K562 (cell line): ENCODE results near the gene AQP1. TPM values are rescaled to one million over a fixed set of nuclear protein-coding genes. Genes with fewer than 3 reads are reported as not detected.

Source experiments
- ATAC-seq: fragments of 200-7000 bp; cut with Tn5 transposase; 3 replicates; pipeline ENCODE4 v1.9.1; 2020; ENCODE audit warnings: moderate library complexity
- BruUV-seq: library from RNA; stranded (reverse); fragments of 400-500 nt; replicated peaks from 2 replicates; lab custom pipeline; 2021; lab: Mats Ljungman, UMichigan
- CTCF ChIA-PET: fragments of 300-600 bp; formaldehyde crosslinking; extraction: SDS; loops from one replicate; lab custom pipeline; 2021; ENCODE audit warnings: low intra/inter-chr PET ratio; lab: Yijun Ruan, JAX
- POLR2A ChIA-PET: fragments of 300-600, 350-650 bp; sonication (Branson Sonifier 250); formaldehyde crosslinking; extraction: SDS; loops from one replicate; lab custom pipeline; 2021; ENCODE audit warnings: antibody characterized with exemption, inconsistent platforms; lab: Yijun Ruan, JAX
- DNase-seq, 4 experiments: peaks; one replicate each; pipeline versions ENCODE4 v3.0.0 to v3.0.0-alpha.2; 2011 to 2018; ENCODE audit warnings: low spot score in 3 of 4, mixed read lengths in 3 of 4; ENCODE audit errors: extremely low read depth in 1 of 4
- FAIRE-seq: peaks from 2 replicates; lab custom pipeline; 2011; peaks lifted over from hg19 to GRCh38; lab: Jason Lieb, UNC
- H2AFZ ChIP-seq: 2 replicates; pipeline ENCODE4 v1.6.0; 2011; ENCODE audit warnings: low read depth, low read length, control low read depth, inconsistent platforms
- H3K27ac ChIP-seq: fragments of 200-600 bp; 3 replicates; pipeline ENCODE4 v1.8.0; 2011; ENCODE audit warnings: low read depth, mild to moderate bottlenecking, control low read depth, inconsistent platforms, low read length, moderate library complexity, mixed read lengths; ENCODE audit errors: extremely low read depth
- H3K27me3 ChIP-seq, 2 experiments: fragments of 300-600 bp in 1 of 2; 2 replicates in 1 of 2; 3 replicates in 1 of 2; pipeline versions ENCODE4 v1.6.0 to v1.8.0; 2011; ENCODE audit warnings: inconsistent platforms in 2 of 2, low read length in 2 of 2, mild to moderate bottlenecking in 1 of 2, mixed read lengths in 1 of 2, moderate library complexity in 1 of 2; ENCODE audit not compliant: control insufficient read depth in 2 of 2, insufficient read depth in 2 of 2
- H3K36me3 ChIP-seq: fragments of 300-600 bp; 3 replicates; pipeline ENCODE4 v1.8.0; 2011; ENCODE audit warnings: mild to moderate bottlenecking, low read length, inconsistent platforms; ENCODE audit not compliant: control insufficient read depth, insufficient read depth
- H3K4me1 ChIP-seq, 2 experiments: fragments of 200-600 bp in 1 of 2; replicated peaks in 1 of 2; 2 replicates in 1 of 2; 3 replicates in 1 of 2; pipeline versions ENCODE4 v1.5.1 to v1.8.0; 2011; ENCODE audit warnings: inconsistent platforms in 2 of 2, low read length in 2 of 2, mild to moderate bottlenecking in 1 of 2, mixed read lengths in 1 of 2, moderate library complexity in 1 of 2; ENCODE audit not compliant: control insufficient read depth in 2 of 2, insufficient read depth in 2 of 2
- H3K4me2 ChIP-seq: 2 replicates; pipeline ENCODE4 v1.6.1; 2011; ENCODE audit warnings: low read length, control low read depth, inconsistent platforms, mixed read lengths; ENCODE audit not compliant: insufficient read depth
- H3K4me3 ChIP-seq: fragments of 200-600 bp; sonication (generic), shearing (Covaris generic); 2 replicates; pipeline ENCODE4 v1.5.1; 2016; ENCODE audit warnings: control low read depth, inconsistent platforms
- H3K79me2 ChIP-seq: fragments of 200-600 bp; 3 replicates; pipeline ENCODE4 v1.8.0; 2011; ENCODE audit warnings: low read length, inconsistent platforms; ENCODE audit not compliant: control insufficient read depth, insufficient read depth
- H3K9ac ChIP-seq, 2 experiments: 2 replicates each; pipeline versions ENCODE4 v1.6.0 to v1.6.1; 2011; ENCODE audit warnings: low read depth in 2 of 2, low read length in 2 of 2, control low read depth in 1 of 2, inconsistent platforms in 1 of 2, mild to moderate bottlenecking in 1 of 2, mixed read lengths in 1 of 2; ENCODE audit not compliant: insufficient read depth in 1 of 2
- H3K9me1 ChIP-seq: one replicate; pipeline ENCODE4 v1.6.0; 2011; ENCODE audit warnings: inconsistent platforms, mild to moderate bottlenecking, low read length, moderate library complexity; ENCODE audit not compliant: control insufficient read depth, insufficient read depth
- H3K9me3 ChIP-seq: replicated peaks from 2 replicates; pipeline ENCODE4 v1.5.1; 2011; ENCODE audit warnings: low read depth, low read length, inconsistent platforms; ENCODE audit not compliant: control insufficient read depth, insufficient read depth
- H4K20me1 ChIP-seq: replicated peaks from 2 replicates; pipeline ENCODE4 v1.6.1; 2011; ENCODE audit warnings: low read length, inconsistent platforms, mixed read lengths; ENCODE audit not compliant: control insufficient read depth, insufficient read depth
- ELF4 ChIP-seq: fragments of 450-650 bp; formaldehyde crosslinking; IDR thresholded peaks from 2 replicates; pipeline ENCODE4 v1.4.0; 2022; ENCODE audit warnings: missing genetic modification characterization
- HBP1 ChIP-seq: fragments of 450-650 bp; formaldehyde crosslinking; IDR thresholded peaks from 2 replicates; pipeline ENCODE4 v1.4.0; 2022; ENCODE audit warnings: missing genetic modification characterization
- HDGF ChIP-seq: fragments of 450-650 bp; IDR thresholded peaks from 2 replicates; pipeline ENCODE4 v1.6.1; 2016
- HLTF ChIP-seq: fragments of 450-650 bp; IDR thresholded peaks from 2 replicates; pipeline ENCODE4 v1.6.1; 2016
- ILK ChIP-seq: fragments of 450-650 bp; IDR thresholded peaks from 2 replicates; pipeline ENCODE4 v1.6.1; 2016; ENCODE audit warnings: missing genetic modification characterization, low read depth, mild to moderate bottlenecking, missing compliant biosample characterization, moderate library complexity, borderline replicate concordance
- LARP7 ChIP-seq: fragments of 450-650 bp; IDR thresholded peaks from 2 replicates; pipeline ENCODE4 v1.6.1; 2016
- MTF1 ChIP-seq: fragments of 250-450 bp; sonication (Bioruptor Pico); IDR thresholded peaks from 2 replicates; pipeline ENCODE4 v1.9.0; 2021; ENCODE audit warnings: moderate library complexity, mild to moderate bottlenecking, inconsistent platforms, borderline replicate concordance
- OTX1 ChIP-seq: fragments of 450-650 bp; formaldehyde crosslinking; IDR thresholded peaks from 2 replicates; pipeline ENCODE4 v1.4.0; 2022; ENCODE audit warnings: mild to moderate bottlenecking
- SMARCA5 ChIP-seq: fragments of 450-650 bp; IDR thresholded peaks from 2 replicates; pipeline ENCODE4 v1.6.1; 2016
- SMARCE1 ChIP-seq: fragments of 450-650 bp; IDR thresholded peaks from 2 replicates; pipeline ENCODE4 v1.7.1; 2016; ENCODE audit warnings: mild to moderate bottlenecking
- ZFP36 ChIP-seq: fragments of 150-350 bp; IDR thresholded peaks from 2 replicates; pipeline ENCODE4 v1.6.1; 2018; ENCODE audit warnings: low read length, low read depth; ENCODE audit not compliant: partially characterized antibody
- ZNF316 ChIP-seq: fragments of 450-650 bp; IDR thresholded peaks from 2 replicates; pipeline ENCODE4 v1.6.1; 2016
- WGBS: fragments of 100-300 bp; shearing (Covaris generic); methylation state at CpG from one replicate; pipeline ENCODE4 v1.1.6; 2016; ENCODE audit warnings: low coverage, mixed read lengths; ENCODE audit not compliant: insufficient coverage; ENCODE audit errors: missing lambda C conversion rate; 5-methylcytosine and 5-hydroxymethylcytosine counted together
- in situ Hi-C: fragments of 300-500 bp; cut with MboI; formaldehyde crosslinking; loops from 4 replicates; pipeline ENCODE4 v1.15.0; 2018; ENCODE audit warnings: inconsistent platforms, mixed read lengths
- intact Hi-C: fragments of 100-400 bp; cut with micrococcal nuclease; formaldehyde crosslinking; loops from 2 replicates; pipeline ENCODE4 v1.14.2; 2022
- polyA plus RNA-seq, 8 experiments: library from polyadenylated mRNA; depleted of rRNA in 4 of 8; stranded (reverse) in 5 of 8; unstranded in 3 of 8; fragments of >200 nt; fragmentation: Nextera tagmentation in 2 of 8; fragmentation: Illumina TruSeq in 1 of 8; extraction: Ambion mirVana in 2 of 8; extraction: Trizol in 1 of 8; gene quantifications; 2 replicates each; pipeline versions ENCODE4 v1.2.1 to v1.2.3, GENCODE V29; 2011 to 2014; ENCODE audit warnings: inconsistent platforms in 1 of 8, missing spikeins in 1 of 8
- total RNA-seq, 7 experiments: library from RNA; depleted of rRNA in 6 of 7; stranded (reverse); fragments of >200 nt in 6 of 7; fragmentation: Illumina TruSeq in 2 of 7; extraction: Trizol in 2 of 7; gene quantifications; 2 replicates each; pipeline versions ENCODE4 v1.2.1 to v1.2.3, GENCODE V29; 2011 to 2021; ENCODE audit warnings: low replicate concordance in 1 of 7

Gene AQP1
- total and polyA plus RNA-seq, 9 of the 15 experiments (the other 6 are each of a cell fraction or from before 2014, with no cell fraction given) = 0.18 to 12.6 (median 4.1) TPM

DNA sequence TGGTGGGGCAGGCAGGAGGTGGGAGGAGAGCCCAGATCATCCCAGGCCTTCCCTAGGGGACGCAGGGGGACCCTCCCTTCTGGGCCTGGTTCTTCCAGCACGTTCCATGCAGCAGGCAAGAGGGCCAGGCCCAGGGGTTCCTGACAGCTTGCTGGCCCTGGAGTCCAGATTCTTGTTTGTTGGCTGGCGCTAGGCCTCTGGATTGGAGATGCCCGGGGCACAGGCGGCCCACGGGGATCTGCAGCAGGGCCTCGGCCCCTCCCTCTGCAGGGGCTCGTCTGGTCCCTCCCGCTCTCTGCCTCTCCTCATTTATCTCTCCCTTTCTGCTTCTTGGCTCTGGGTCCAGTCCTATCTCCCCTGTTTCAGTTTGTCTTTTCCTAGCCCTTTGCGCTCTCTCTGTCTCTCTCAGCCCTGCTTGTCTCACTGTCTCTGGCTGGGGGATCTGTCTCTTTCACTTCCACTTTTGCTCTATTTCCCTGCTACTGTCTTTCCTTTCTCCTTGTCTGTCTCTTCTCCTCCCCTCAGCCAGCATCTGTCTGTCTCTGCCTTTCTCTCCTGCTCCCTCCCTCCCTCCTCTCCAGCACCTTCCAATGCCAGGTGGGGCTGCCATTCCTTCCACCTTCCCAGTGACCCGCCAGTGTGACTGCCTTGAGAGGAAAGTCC lies 1.1 kb upstream of the AQP1 start:
- WGBS = 66% methylated on average over 7 of the region's 11 CpGs
- POLR2A ChIA-PET = interaction anchor here (0.6 to 1.1 kb wide), 3 partner anchors 14 to 588 kb away, joined by 3 to 6 read pairs (median 3); no protein-coding TSS in a partner anchor
- Histone ChIP-seq H3K27ac (no peak overlapping the region; the same call in 2 of the 3 replicates), H3K9me3 (no peaks in the 10 kb centered on the region), H3K4me3 (no peak overlapping the region), H2AFZ (peak overlapping the region; percentile 63; the same call in 1 of the 2 replicates), H3K9ac (peak overlapping the region in 1 of 2 experiments; percentile 73; a peak in 2 of 4 replicates), H3K36me3 (no peaks in the 10 kb centered on the region), H3K4me1 (peaks cover 43 to 95% of the 10 kb centered on the region in 2 experiments), H3K27me3 (no peaks in the 10 kb centered on the region), H3K9me1 (no peaks in the 10 kb centered on the region), H3K4me2 (peak overlapping the region; percentile 10; the same call in 1 of the 2 replicates), H3K79me2 (no peaks in the 10 kb centered on the region; the same call in 2 of the 3 replicates), H4K20me1 (no peaks in the 10 kb centered on the region)
- no TSS peak for BruUV-seq
- 0 out of 2 replicates have a peak, but pooled peaks have one; percentile 12 for TF ChIP-seq HBP1 (CRISPR knock-in tag)
- TF ChIP-seq SMARCE1 = 0 out of 2 replicates have a peak, but pooled peaks have one; percentile 26
- 0 out of 2 replicates have a peak, but pooled peaks have one; percentile 26 for TF ChIP-seq OTX1
- no peak for TF ChIP-seq ILK (tag)
- TF ChIP-seq ELF4 = 0 out of 2 replicates have a peak, but pooled peaks have one; percentile 44
- TF ChIP-seq HDGF = peak; percentile 90; the same call in 1 of the 2 replicates
- TF ChIP-seq ZFP36 = no peak
- 0 out of 2 replicates have a peak, but pooled peaks have one; percentile 30 for TF ChIP-seq LARP7
- TF ChIP-seq HLTF = 0 out of 2 replicates have a peak, but pooled peaks have one; percentile 22
- TF ChIP-seq ZNF316 = peak; percentile 2; the same call in 1 of the 2 replicates
- TF ChIP-seq SMARCA5 = peak; percentile 51; the same call in 1 of the 2 replicates
- TF ChIP-seq MTF1 (CRISPR knock-in tag) = no peak
- in situ Hi-C loops = no loop called here
- DNase-seq = no peak
- intact Hi-C loops = no loop called here
- no peak for FAIRE-seq
- ATAC-seq = no peak
- CTCF ChIA-PET = no interaction called here
